ENCODE results near the gene TCTN1. TPM values are rescaled to one million over a fixed set of nuclear protein-coding genes. Genes with fewer than 3 reads are reported as not detected.
"Not testable (repeated sequence)": the region's sequence is repeated elsewhere in the genome, so short reads cannot be mapped to it uniquely, and the experiment has no call there.

The TCTN1 gene
- total RNA-seq, 6 experiments from 2014 or later = 24.2 to 30.3 (median 25.6) TPM

- Mint-ChIP-seq H3K9me3 (no peaks in the 10 kb centered on the region), H3K4me1 (ENCODE audit: low read depth) (peaks cover 10% of the 10 kb centered on the region; the same call in 1 of the 2 replicates), H3K27ac (peak overlapping the region; percentile 71; the same call in 1 of the 2 replicates), H3K4me3 (no peak overlapping the region), H3K27me3 (ENCODE audit: insufficient read depth) (peaks cover 3% of the 10 kb centered on the region), H3K36me3 (ENCODE audit: low read depth) (no peaks in the 10 kb centered on the region)
- DNase-seq = no peak
- no peak for TF ChIP-seq CTCF (IDR thresholded peaks at IDR 0.05)
These were observed 23.1 kb upstream of the TCTN1 start for GRCh38 chr12:110590806-110591326.

GRCh38 chr12:110591451-110592051 is 22.4 kb upstream of the TCTN1 start:
- no peak for TF ChIP-seq CTCF (IDR thresholded peaks at IDR 0.05)
- Mint-ChIP-seq H3K36me3 (ENCODE audit: low read depth) (no peaks in the 10 kb centered on the region), H3K27me3 (ENCODE audit: insufficient read depth) (peaks cover 7% of the 10 kb centered on the region), H3K4me3 (no peak overlapping the region), H3K4me1 (ENCODE audit: low read depth) (peaks cover 8% of the 10 kb centered on the region; the same call in 1 of the 2 replicates), H3K27ac (no peak overlapping the region; the same call in 1 of the 2 replicates), H3K9me3 (no peaks in the 10 kb centered on the region)
- DNase-seq = no peak

GRCh38 chr12:110592078-110592477 is 21.9 kb upstream of the TCTN1 start:
- Mint-ChIP-seq H3K9me3 (no peaks in the 10 kb centered on the region), H3K36me3 (ENCODE audit: low read depth) (no peaks in the 10 kb centered on the region), H3K27ac (no peak overlapping the region), H3K4me1 (ENCODE audit: low read depth) (peaks cover 8% of the 10 kb centered on the region; the same call in 1 of the 2 replicates), H3K27me3 (ENCODE audit: insufficient read depth) (peaks cover 7% of the 10 kb centered on the region; the same call in 1 of the 2 replicates), H3K4me3 (no peak overlapping the region)
- TF ChIP-seq CTCF (IDR thresholded peaks at IDR 0.05) = no peak
- no peak for DNase-seq

GRCh38 chr12:110592919-110593318 is 21.0 kb upstream of the TCTN1 start:
- not testable (repeated sequence) for H3K27me3 Mint-ChIP-seq (ENCODE audit: insufficient read depth); DNase-seq; H3K9me3 Mint-ChIP-seq; H3K4me3 Mint-ChIP-seq; H3K36me3 Mint-ChIP-seq (ENCODE audit: low read depth); H3K27ac Mint-ChIP-seq; H3K4me1 Mint-ChIP-seq (ENCODE audit: low read depth)

- Mint-ChIP-seq H3K9me3 (no peaks in the 10 kb centered on the region), H3K27me3 (ENCODE audit: insufficient read depth) (peaks cover 4% of the 10 kb centered on the region), H3K4me3 (no peak overlapping the region), H3K27ac (no peak overlapping the region), H3K36me3 (ENCODE audit: low read depth) (no peaks in the 10 kb centered on the region), H3K4me1 (ENCODE audit: low read depth) (no peaks in the 10 kb centered on the region)
- DNase-seq = no peak
- TF ChIP-seq CTCF (IDR thresholded peaks at IDR 0.05) = no peak
These were observed 16.0 kb upstream of the TCTN1 start for GRCh38 chr12:110597885-110598284.

GRCh38 chr12:110599334-110599733 is 14.6 kb upstream of the TCTN1 start:
- TF ChIP-seq CTCF (IDR thresholded peaks at IDR 0.05) = no peak
- H3K4me3 Mint-ChIP-seq = no peak overlapping the region
- H3K27me3 Mint-ChIP-seq (ENCODE audit: insufficient read depth) = peaks cover 4% of the 10 kb centered on the region
- H3K4me1 Mint-ChIP-seq (ENCODE audit: low read depth) = no peaks in the 10 kb centered on the region
- H3K36me3 Mint-ChIP-seq (ENCODE audit: low read depth) = no peaks in the 10 kb centered on the region
- no peak overlapping the region for H3K27ac Mint-ChIP-seq
- no peaks in the 10 kb centered on the region for H3K9me3 Mint-ChIP-seq
- no peak for DNase-seq
